ENCODE measurements around the gene SH2D3A. TPM values are rescaled to one million over a fixed set of nuclear protein-coding genes. Genes with fewer than 3 reads are reported as not detected.
"Not testable (repeated sequence)": the region's sequence is repeated elsewhere in the genome, so short reads cannot be mapped to it uniquely, and the experiment has no call there.

The SH2D3A gene
- 10 to 100 TPM; 46.7 to 52.1 TPM for total RNA-seq
- long read RNA-seq, transcript SH2D3A-201 (10 exons, 2,296 nt): major isoform, 14 of 57 reads
- long read RNA-seq, partial matches to known transcripts: 20 of 57 reads
- long read RNA-seq, other reads (novel, unspliced or antisense): 23 of 57 reads

DNA sequence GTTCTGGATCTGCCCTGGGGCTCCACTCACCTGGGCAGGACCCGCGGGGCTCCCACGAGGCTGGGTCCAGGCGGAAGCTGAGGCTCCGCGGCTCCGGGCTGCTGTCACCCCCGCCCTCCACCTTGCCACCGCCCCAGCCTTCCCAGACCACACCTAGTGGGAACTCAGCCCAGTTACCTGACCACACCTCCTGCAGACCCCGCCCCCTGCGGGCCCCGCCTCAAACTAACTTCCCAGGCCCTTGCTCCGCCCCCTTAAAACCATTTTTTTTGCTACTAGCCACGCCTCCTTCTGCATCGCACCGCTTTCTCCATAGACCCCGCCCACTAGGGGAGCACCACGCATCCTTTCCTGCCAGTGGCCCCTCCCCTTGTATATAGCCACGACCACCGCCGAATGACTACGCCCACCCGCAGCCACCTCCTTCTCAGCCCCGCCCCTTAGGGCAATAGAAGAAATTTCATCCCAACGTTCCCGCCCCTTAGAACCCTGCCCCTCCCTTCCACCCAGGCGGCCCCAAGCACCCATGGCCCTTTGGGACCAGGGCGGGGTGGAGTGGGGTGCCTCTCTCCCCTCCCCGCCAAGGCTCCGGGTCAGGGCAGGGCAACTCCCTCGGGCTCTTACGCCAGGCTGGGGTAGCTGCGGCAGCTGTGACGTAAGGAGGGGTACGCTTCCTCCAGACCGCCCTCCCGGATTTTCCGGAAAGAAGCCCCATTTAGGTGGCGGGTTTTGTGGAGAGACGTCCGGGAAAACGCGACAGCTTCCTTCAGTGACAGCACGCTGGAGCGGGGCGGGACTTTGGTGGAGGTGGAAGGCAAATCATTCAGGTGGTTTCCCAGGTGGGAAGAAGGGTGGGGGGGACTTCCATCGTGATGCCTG, at the start of gene SH2D3A:
Gene SH2D3A, minus strand, starts transcription at position 79 of the 879 bp plus-strand sequence. CDS start 3,687 bp downstream, outside the sequence.
- intact Hi-C loops (cut with DNase I, micrococcal nuclease): loop anchor here in 1 of 2 donors (2.0 kb wide), 1 partner anchor 95 kb away; no protein-coding TSS in a partner anchor
- DNase-seq (peak; percentile 96 to 97), ATAC-seq (peak; percentile 82)

DNA sequence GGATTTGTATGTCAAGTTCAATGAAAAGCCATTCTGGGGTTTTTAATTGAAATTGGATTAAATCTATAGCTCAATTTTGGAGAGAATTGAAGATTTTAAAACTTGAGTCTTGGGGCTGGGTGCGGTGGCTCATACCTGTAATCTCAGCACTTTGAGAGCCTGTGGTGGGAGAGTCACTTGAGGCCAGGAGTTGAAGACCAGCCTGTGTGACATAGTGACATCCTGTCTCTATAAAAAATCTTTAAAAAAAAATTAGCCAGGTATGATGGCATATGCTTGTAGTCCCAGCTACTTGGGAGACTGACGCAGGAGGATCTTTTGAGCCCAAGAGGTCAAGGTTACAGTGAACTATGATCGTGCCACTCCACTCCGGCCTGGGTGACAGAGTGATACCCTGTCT, 46.4 kb upstream of the SH2D3A start:
- no peak for ATAC-seq
- intact Hi-C loops (cut with DNase I, micrococcal nuclease): no loop called here
- DNase-seq: no peak

DNA sequence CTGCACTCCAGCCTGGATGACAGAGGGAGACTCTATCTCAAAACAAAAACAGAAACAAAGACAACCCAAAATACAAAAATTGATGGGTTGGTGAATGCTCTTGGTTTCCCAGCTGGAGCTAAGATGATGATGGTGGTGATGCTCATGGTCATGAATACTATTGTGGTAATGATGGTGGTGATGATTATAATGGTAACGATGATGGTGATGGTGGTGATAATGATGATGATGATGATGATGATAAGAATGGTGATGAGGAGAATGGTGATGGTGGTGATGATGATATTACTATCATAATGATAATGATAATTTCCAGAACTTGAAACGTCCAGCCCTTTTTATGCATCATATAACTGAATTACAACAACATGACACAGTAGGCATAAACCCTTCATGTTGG, 45.4 kb upstream of the SH2D3A start:
- intact Hi-C loops (cut with DNase I, micrococcal nuclease): no loop called here
- DNase-seq: no peak
- ATAC-seq: no peak

DNA sequence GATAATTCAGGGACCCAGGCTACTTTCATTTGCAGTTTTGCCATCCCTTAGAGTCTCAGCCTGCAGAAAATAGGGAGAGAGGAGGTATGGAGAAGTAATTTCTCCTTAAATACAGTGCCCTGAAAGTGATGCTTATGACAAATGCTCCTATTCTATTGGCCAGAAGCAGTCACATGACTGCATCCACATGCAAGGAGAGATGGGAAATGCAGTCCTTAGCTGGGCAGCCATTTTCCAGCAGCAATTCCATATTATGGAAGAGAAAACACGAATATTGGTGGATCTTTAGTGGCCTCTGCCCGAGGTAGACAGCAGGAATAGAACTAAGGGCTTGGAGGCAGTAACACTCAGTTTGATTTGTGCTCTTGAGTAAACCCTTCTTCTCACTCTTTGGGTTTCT, 44.7 kb upstream of the SH2D3A start:
- intact Hi-C loops (cut with DNase I, micrococcal nuclease): no loop called here
- DNase-seq: no peak
- ATAC-seq: peak; percentile 41

DNA sequence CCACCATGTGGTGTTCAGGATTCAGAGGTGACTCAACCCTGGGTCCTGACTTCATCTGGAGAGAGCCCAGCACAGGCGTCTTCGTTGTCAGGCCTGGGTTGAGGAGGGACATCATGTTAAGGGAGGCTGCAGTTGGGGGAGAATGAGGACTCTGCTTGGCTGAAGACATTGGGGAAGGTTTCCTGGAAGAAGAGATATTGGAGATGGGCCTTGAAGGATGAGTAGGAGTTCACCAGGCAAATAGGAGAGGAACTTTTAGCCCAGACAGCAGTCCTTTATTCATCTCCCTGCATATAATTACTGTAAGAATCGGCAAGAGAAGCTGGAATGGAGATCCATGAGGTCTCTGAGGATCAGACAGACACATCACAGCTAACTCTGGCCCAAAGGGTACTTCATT, 44.1 kb upstream of the SH2D3A start:
- intact Hi-C loops (cut with DNase I, micrococcal nuclease): no loop called here
- DNase-seq: no peak

DNA sequence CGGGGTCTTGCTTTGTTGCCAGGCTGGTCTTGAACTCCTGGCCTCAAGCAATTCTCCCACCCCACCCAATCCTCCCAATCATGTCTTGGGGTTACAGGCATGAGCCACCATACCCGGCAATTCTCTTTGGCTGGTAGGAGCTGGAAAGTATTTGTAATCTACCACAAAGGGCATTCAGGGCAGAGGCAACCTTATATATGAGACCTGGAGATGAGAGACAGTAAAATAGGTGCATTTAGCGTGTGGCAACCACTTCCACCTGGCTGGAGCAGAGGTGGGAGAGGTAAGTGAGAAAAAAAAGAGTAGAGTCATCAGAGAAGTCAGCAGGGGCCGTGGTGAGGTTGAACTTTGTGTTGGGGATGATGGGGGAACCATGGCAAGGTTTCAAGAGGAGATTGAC, 42.0 kb upstream of the SH2D3A start:
- ATAC-seq (no peak), DNase-seq (no peak)
- intact Hi-C loops (cut with DNase I, micrococcal nuclease): no loop called here

More for the DNA sequence above, 44.1 kb upstream of the SH2D3A start:
- no peak for ATAC-seq

DNA sequence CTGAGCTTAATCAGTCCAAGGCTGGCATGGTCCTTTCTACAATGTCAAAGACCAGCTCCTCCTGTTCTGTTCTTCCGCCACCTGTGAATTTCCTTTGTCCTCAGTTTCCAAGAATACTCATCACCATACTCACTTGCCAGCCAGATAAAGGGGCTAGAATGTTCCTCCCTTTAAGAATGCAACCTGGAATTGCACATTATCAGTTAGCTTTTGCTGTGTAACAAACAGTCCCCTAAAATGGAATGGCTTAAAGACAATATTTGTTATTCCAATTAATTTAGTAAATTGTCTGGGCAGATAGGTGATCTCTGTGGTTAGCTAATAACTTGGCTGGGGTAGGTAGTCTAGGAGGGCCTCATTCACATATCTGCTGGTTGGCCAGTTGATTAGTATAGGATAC, 41.3 kb upstream of the SH2D3A start:
- no peak for ATAC-seq
- no peak for DNase-seq
- intact Hi-C loops (cut with DNase I, micrococcal nuclease): no loop called here

DNA sequence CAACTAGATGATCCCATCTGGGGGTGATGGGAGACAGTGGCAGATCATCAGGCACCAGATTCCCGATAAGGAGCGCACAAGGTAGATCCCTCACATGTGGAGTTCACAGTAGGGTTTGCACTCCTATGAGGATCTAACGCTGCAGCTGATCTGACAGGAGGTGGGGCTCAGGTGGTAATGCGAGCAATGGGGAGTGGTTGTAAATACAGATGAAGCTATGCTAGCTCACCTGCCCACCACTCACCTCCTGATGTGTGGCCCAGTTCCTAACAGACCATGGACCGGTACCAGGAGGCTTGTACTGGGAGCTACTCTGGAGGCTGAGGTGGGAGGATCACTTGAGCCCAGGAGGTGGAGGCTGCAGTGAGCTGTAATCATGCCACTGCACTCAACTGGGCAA, 40.1 kb upstream of the SH2D3A start:
- no peak for DNase-seq
- ATAC-seq: no peak
- intact Hi-C loops (cut with DNase I, micrococcal nuclease): no loop called here

DNA sequence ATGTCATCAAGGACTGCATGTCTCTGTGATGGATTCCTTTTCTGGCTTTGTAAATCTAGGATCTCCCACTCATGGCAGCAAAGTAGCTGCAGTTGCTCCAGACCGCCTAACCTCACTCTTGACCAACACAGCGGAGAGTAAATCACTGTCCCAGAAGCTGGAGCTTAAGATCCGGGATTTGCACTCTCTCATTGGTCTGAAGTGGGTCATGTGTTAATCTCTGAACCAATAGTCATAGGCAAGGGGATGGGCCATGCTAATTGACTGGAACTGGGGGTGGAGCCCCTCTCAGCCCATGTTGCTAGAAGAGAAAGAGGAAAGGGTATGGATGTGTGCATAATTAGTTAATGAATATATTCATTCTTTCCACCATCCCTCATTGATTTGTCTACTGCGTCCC, 39.3 kb upstream of the SH2D3A start:
- DNase-seq: no peak
- ATAC-seq: no peak
- intact Hi-C loops (cut with DNase I, micrococcal nuclease): no loop called here

DNA sequence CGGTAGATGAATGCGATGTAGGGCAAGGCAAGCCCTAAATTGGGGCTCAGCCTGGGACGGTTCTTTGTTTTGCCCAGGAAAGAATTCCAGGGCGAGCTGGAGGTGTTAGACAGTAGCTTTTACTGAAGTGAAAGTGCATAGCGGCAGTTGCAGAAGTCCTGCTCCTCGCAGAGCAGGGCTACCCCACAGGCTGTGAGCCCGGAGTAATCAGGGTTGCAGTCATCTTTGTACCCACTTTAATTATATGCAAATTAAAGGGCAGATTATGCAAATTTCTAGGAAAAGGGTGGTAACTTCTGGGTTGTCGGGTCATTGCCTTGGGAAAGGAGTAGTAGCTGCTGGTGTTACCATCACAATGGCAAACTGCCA, 35.8 kb upstream of the SH2D3A start:
- ATAC-seq (no peak), DNase-seq (no peak)
- intact Hi-C loops (cut with DNase I, micrococcal nuclease): no loop called here

DNA sequence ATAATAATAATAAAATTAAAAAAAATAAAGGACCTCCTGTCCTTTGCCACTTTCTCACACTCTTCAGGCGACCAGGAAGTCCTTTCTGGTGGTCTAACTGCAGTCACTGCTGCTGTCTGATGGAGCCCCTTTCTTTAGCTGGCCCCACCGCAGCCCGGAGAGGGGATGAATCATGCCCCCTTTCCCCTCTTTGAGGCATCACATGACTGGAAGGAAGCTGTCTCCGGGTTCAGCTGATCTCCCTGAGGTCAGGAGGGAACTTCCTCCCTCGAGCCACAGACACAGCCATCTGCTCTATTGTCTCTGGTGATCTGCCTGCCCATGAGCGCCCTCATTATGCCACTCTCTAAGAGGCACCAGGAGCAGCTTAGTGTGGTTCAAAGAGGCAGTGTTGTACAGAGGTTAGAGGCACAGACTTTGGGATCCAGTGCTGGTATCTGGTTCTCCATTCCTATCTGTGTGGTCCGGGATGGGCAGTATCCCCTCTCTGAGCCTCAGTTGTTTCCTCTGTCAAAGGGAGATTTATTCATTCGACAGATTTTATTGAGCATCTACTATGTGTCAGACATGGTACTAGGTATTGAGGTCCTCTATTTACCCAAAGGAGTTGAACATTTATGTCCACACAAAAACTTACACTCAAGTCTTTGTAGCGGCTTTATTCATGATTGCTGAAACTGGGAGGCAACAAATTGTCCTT, 35.3 kb upstream of the SH2D3A start:
- peak; percentile 46 for ATAC-seq
- intact Hi-C loops (cut with DNase I, micrococcal nuclease): no loop called here
- peak; percentile 36 to 73 for DNase-seq

DNA sequence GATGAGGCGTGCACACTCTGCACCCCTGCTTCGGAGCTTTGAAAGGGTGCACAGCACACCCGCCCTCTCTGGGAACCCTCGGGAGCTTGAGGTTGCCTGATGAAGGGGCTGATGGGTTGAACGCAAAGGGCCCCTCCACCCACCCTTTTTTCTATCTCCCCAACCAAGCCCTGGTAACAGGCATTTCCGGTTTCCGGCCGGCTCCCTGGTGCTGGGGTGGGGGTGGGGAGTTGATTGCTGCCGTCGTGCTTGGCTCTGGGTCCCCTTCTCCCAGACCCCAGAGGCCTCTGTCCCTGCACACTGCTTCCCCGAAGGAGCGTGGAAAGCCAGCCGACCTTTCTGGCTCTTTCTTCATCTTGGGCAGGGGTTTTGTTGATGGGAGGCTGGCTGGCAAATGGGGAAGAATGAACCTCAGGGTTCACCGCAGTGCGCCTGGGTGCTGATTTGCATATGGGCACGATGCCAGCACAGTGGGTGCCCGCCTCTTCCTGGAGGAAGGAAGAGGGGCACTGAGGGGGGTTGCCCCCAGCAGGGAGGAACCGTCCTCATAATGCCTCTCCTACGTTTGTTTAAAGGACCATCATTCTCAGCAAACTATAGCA, 34.4 kb upstream of the SH2D3A start:
- ATAC-seq (peak; percentile 68), DNase-seq (peak; percentile 78)
- intact Hi-C loops (cut with DNase I, micrococcal nuclease): no loop called here

DNA sequence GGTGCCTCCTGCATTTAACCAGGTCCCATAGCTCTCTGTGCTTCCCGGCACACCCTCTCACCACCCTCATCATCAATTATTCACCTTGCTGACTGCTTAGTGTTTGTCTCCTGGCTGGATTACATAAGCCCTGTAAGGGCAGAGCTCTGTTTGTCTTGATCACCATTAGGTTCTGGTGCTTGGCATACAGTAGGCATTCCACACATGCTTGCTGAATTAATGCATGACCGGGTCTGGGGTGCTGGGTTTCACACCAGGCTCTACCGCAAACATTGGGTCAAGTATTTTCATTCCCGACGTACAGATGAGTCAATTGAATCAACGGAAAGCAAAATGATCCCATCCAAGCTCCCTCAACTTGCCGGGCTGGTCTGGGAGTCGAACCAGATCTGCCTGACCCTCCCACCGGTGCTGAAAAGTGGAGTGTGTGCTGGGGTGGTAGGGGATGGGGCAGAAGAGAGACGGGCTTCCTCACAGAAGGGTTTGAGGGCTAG, 33.8 kb upstream of the SH2D3A start:
- ATAC-seq: no peak
- no peak for DNase-seq
- intact Hi-C loops (cut with DNase I, micrococcal nuclease): no loop called here

DNA sequence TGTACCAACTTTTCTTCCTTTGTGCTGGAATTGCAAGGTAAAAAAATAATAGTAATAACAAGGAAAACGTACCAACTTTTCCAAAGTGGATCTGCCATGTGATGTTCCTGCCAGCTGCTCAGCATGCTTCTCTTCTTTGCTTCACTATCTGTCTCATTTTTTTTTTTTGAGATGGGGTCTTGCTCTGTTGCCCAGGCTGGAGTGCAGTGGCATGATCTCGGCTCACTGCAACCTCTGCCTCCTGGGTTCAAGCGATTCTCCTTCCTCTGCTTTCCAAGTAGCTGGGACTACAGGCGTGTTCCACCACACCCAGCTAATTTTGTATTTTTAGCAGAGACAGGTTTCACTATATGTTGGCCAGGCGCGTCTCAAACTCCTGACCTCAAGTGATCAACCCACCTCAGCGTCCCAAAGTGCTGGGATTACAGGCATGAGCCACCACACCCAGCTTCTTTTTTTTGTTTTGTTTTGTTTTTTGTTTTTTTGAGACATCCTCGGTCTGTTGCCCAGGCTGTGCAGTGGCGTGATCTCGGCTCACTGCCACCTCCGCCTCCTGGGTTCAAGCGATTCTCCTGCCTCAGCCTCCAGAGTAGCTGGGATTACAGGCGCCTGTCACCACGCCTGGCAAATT, 33.0 kb upstream of the SH2D3A start:
- ATAC-seq; DNase-seq; intact Hi-C loops (cut with DNase I, micrococcal nuclease): not testable (repeated sequence)

DNA sequence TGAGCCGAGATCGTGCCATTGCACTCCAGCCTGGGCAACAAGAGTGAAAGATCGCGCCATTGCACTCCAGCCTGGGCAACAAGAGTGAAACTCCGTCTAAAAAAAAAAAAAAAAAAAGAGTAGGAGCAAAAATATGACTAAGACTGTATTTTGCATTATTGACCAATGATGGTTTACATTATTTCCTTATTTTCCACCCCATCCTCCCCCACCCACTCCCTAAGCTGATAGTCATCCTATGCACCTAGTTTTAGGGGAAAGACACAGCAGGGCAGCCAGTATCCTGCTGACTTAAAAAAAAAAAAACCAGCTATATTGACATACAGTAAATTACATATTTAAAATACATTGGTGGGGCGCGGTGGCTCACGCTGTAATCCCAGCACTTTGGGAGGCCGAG, 30.4 kb upstream of the SH2D3A start:
- DNase-seq (no peak), ATAC-seq (no peak)
- intact Hi-C loops (cut with DNase I, micrococcal nuclease): no loop called here

DNA sequence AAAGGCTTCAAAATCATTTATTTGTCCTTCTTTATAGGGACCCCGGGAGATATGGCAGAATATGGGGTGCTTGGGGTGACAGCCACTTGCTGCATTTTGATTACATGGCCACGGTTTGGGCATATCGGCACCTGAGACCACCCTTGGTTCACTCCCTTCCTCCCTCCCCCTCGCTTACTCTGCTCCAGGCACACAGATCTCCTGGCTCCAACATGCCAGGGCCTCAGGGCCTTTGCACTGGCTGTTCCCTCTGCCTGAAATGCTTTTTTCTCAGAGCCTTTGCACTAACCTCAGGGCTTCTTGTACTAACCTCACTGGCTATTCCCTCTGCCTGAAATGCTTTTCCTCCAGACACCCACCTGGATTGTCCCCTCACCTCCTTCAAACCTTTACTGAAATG, 29.0 kb upstream of the SH2D3A start:
- intact Hi-C loops (cut with DNase I, micrococcal nuclease): no loop called here
- no peak for ATAC-seq
- no peak for DNase-seq

DNA sequence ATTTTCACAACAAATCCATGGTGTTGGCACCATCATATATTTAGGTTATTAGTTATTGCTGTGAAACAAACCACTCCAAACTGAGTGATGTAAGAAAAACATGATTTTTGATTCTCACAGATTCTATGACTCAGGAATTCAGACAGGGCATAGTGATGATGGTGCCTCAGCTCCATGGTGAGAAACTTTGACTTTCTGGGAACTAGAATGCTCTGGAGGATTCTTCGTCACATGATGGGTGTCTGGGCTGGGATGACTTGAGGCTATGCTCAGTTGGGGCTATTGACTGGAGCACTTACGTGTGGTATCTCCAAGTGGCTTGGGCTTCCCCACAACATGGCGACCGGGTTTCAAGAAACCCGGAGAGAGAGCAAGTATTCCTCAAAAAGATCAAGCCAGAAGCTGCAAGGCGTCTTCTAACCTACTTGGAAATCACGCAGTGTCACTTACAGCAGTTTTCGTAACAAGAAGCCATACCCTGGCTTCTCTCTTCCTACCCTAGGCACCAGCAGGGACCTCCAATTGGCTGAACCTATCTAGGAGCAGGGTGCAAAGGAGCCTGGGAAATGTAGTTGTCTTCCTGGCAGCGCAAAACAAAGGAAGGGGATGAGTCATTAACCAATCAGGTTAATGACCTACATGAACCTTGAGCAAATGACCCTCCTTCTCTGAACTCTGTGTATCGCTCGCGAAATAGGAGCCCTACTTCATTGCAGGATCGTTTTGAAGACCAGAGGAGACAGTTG, 27.6 kb upstream of the SH2D3A start:
- ATAC-seq (no peak), DNase-seq (no peak)
- intact Hi-C loops (cut with DNase I, micrococcal nuclease): no loop called here

DNA sequence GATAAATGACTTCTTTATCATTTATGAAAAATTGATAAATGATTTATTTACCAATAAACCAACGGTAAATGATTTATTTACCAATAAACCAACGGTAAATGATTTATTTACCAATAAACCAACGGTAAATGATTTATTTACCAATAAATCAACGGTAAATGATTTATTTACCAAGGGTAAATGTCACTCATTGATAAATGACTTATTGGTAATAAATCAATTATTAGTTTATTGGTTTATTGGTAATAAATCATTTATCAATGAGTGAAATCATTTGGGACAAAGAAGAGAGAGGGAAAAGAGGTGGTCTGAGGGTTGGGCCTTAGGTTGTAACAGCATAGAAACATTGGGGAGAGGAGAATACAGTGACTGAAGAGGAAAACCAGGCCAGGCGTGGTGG, 26.7 kb upstream of the SH2D3A start:
- ATAC-seq: no peak
- intact Hi-C loops (cut with DNase I, micrococcal nuclease): no loop called here

More for the DNA sequence above, 26.7 kb upstream of the SH2D3A start:
- no peak for DNase-seq
